ENCODE data around the gene HNF1B.

DNA sequence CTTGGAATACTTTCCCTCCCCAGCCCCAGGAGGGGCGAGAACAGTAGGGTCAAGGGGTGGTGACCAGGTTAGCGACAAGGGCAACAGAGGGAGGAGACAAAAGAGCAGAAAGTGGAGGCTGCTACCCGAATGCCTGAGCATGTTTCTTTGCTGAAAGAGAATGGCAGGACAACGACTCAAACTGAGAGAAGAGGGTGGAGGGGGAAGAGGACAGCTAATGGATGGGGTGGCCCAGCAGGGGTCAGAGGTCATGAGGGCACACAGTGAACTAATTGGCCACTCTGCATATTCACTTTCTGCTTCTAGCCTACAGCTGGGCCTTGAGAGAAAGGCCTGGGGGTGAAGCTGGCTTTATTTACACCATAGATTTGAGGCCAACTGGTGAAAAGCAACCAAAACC is 82.5 kb downstream of the HNF1B start:
- no peak for TF ChIP-seq GATA3 (IDR thresholded peaks at IDR 0.05; ENCODE audit: low read depth, low read length)
- TF ChIP-seq GATA2 (IDR thresholded peaks at IDR 0.05; ENCODE audit: low read depth, low read length) = no peak
